Skeletal muscle cell (primary cell): ENCODE measurements around the gene NFKBIA.
"Not testable (repeated sequence)": the region's sequence is repeated elsewhere in the genome, so short reads cannot be mapped to it uniquely, and the experiment has no call there.

Source experiments
- DNase-seq: peaks from one replicate; pipeline ENCODE4 v3.0.0-alpha.2; 2010; ENCODE audit warnings: low read depth
- H3K4me3 ChIP-seq: 2 replicates; pipeline ENCODE4 v1.5.1; 2011; ENCODE audit warnings: low read depth, mild to moderate bottlenecking, control low read depth, low read length, moderate library complexity

The NFKBIA gene

DNA sequence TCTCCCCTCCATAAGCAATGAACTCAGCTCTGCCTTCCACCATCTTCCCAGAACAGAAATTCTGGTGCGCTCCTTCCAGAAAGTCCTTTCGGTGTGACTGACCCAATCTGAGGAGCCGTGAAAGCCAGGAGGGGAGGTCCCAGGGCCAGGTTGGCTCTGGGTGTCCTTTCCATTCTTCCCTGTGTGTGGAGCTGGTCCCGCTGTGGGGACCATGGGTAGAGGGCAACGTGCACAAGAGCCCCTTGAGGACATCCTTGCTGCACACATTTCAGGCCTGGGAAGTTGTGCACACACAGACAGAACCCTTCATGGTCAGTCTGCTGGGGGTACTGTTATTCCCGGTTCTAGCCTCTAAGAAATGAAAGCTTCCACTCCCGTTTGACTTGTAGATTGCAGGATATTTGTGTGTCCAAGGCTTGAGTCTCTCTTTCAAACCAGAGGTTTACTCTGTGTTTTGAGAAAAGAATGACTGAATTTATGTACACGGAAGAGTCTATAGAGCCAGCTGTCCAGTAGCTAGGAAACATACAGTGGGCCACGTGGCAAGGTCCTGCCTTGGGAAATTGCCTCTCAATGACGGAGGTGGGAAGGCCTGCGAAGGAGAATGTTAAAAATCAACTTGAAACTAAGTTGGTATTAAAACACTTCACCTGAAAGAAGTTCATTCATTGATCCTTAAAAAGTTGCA, 10.1 kb downstream of the NFKBIA start:
- DNase-seq: no peak
- no peak overlapping the region for H3K4me3 ChIP-seq

GRCh38 chr14:35393826-35394225, 10.7 kb downstream of the NFKBIA start:
- DNase-seq: no peak
- no peak overlapping the region for H3K4me3 ChIP-seq

- H3K4me3 ChIP-seq: no peak overlapping the region
- no peak for DNase-seq
Measured at GRCh38 chr14:35392103-35392502, 12.4 kb downstream of the NFKBIA start.

DNA sequence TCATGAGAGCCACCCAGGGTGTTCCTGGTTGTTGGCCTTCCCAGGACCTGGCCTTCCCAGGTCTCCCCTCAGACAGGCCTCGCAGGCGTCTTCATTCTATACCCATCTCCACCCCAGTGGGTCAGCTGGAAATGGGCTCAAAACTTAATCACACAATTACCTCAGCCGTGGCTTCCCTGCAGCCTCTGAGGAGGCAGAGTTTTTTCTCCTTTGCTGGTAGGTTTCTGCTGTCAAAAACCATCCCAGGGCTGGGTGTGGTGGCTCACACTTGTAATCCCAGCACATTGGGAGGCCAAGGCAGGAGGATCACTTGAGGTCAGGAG, 13.2 kb downstream of the NFKBIA start:
- DNase-seq: no peak
- no peak overlapping the region for H3K4me3 ChIP-seq

DNA sequence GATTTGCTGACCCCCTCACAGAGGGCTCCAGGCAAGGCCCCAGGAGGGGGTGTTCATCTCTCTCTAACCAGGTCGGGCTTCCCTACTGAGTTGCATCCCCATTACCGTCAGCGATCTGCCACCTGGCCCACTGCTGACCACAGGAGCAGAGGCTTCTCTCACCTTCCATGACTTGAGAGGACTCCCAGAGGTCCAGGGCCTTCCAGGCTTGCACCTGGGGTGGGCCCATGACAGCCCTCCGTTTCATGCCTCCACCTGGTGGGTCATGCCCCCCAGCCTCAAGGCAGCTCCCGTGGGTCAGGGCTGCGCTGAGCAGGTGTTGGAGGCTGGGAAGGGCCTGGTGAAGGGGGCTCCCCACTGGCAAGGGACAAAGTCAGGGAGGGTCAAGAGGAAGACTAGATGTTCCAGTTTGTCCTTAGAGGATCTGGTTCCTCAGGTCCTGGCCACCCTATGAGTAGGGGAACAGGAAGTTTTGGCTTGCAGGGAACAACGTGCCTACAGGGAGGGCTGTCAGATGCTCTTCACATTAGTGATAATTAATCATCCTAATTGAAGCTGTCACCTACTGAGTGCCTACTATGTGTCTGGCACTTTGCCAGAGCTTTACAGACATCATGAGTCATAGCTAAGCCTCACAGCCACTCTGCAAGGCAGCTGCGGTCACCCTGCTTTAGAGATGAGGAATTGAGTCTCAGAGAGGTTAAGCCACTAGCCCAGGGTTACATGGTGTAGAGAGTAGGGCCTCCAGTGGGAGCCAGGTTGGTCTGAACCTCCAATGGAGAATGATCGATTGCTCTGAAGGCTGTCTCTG, 13.8 kb downstream of the NFKBIA start:
- H3K4me3 ChIP-seq: no peak overlapping the region
- no peak for DNase-seq

GRCh38 chr14:35389315-35389667, 15.3 kb downstream of the NFKBIA start:
- no peak for DNase-seq
- H3K4me3 ChIP-seq: no peak overlapping the region

DNA sequence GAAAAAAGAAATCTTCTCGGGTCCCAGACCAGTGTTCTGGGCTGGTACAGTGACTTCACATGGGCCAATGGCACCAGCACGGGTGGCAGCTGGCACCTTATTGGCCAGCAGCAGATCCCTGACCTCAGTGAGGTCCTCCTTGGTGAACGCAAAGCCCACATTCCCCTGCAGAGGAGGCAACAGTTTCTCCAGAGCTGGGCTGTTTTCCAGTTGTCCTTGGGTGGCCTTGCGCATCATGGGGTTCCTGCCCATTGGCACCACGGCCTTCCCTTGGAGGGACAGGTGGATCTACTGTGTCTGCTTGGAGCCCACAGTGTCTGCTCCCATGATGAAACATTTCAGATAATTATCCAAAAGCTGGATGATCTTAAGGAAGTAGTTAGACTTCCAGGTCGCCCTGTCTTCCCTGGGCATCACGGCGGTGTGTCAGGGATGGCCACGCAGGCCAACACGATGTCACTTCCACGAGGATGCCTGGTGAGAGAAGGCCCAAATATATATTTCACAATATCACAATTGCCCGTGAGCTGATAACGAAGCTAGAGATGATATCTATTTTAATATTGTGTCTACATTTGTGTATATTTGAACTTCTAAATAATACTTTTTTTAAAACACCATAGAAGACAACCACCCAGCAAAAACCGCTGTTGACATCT, 15.8 kb downstream of the NFKBIA start:
- H3K4me3 ChIP-seq: no peak overlapping the region

GRCh38 chr14:35387713-35388579, 16.6 kb downstream of the NFKBIA start:
- H3K4me3 ChIP-seq: no peak overlapping the region
- no peak for DNase-seq

More for the DNA sequence above, 15.8 kb downstream of the NFKBIA start:
- DNase-seq: no peak

- no peak for DNase-seq
- H3K4me3 ChIP-seq: no peak overlapping the region
Measured at GRCh38 chr14:35387219-35387618, 17.3 kb downstream of the NFKBIA start.

- no peak for DNase-seq
- H3K4me3 ChIP-seq: no peak overlapping the region
Measured at GRCh38 chr14:35386673-35387125, 17.9 kb downstream of the NFKBIA start.

DNA sequence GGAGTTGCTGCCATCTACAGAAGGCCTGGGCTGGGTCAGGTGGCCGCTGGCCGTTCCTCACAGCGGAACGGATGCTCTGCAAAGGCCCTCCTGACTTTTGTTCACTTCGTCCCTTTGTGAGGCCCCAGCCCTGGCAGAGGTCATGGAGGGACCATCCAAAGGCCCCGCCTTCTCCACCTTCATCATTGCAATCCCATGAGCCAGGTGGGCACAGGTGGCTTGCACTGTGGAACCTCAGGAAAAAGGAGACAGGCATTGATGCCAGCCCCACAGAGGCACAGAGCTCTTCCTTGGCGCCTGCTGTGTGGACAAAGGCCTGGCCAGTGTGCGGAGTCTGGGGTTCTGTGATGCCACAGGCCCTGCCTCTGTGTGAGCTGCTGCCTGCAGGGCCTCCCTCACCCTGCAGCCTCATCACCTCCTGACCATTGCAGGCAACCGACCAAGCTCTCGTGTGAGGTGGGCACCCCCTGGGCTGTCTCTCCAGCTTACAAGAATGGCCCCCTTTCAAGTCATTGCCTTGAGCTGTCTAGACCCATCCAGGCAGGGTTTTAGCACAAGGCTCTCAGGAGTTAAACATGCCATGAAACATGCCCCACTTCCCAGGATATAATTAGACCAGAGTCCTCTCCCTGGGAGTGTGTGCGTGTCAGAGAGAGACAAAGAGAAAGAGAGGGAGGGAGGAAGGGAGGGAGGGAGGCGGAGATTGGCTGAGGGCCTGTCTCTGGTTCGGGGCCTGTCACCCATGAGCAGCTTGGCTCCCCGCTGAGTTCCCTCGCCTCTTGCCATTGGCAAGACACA, 19.3 kb downstream of the NFKBIA start:
- H3K4me3 ChIP-seq: no peak overlapping the region
- DNase-seq: peak; percentile 95

- H3K4me3 ChIP-seq: no peak overlapping the region
- peak; percentile 96 for DNase-seq
Measured at GRCh38 chr14:35384455-35385041, 20.0 kb downstream of the NFKBIA start.

GRCh38 chr14:35383569-35384454, 20.7 kb downstream of the NFKBIA start:
- H3K4me3 ChIP-seq: no peak overlapping the region
- no peak for DNase-seq

DNA sequence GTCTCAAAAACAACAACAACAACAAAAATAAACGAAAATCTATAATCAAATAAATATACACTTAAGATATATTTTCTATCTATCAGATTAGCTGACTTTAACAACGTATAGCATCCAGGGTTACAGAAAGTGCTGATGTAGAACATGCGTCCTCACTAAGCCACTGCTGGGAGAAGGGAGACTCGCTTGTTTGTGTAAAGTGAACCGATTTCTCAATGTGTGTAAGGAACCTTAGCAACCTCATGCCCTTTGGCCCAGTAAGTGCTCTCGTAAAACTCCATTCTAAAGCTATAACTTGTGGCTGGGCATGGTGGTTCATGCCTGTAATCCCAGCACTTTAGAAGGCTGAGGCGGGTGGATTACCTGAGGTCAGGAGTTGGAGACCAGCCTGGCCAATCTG, 23.8 kb downstream of the NFKBIA start:
- peak; percentile 57 for DNase-seq
- H3K4me3 ChIP-seq: no peak overlapping the region

- H3K4me3 ChIP-seq, DNase-seq: not testable (repeated sequence)
Measured at GRCh38 chr14:35379234-35379933, 25.2 kb downstream of the NFKBIA start.

- DNase-seq: no peak
- H3K4me3 ChIP-seq: no peak overlapping the region
Measured at GRCh38 chr14:35378425-35379233, 25.9 kb downstream of the NFKBIA start.
